Suprapubic skin (tissue), 4 donors: ENCODE results near the gene MLEC. TPM values are rescaled to one million over a fixed set of nuclear protein-coding genes. Genes with fewer than 3 reads are reported as not detected.

Experiments
- DNase-seq, 2 donors: peaks; one replicate each; pipeline ENCODE4 v3.0.0-alpha.2; 2019; ENCODE audit warnings: low spot score in 2 of 2
- H3K27ac ChIP-seq: fragments of 200-600 bp; sonication (generic); one replicate; pipeline ENCODE4 v1.5.1; 2019
- H3K27me3 ChIP-seq: fragments of 200-600 bp; sonication (generic); one replicate; pipeline ENCODE4 v1.5.1; 2019
- H3K36me3 ChIP-seq: fragments of 200-600 bp; sonication (generic); one replicate; pipeline ENCODE4 v1.5.1; 2019
- H3K4me1 ChIP-seq: fragments of 200-600 bp; sonication (generic); one replicate; pipeline ENCODE4 v1.5.1; 2019
- H3K4me3 ChIP-seq: fragments of 200-600 bp; sonication (generic); one replicate; pipeline ENCODE4 v1.5.1; 2019; ENCODE audit warnings: mild to moderate bottlenecking
- H3K9me3 ChIP-seq: fragments of 200-600 bp; sonication (generic); one replicate; pipeline ENCODE4 v1.5.1; 2019
- CTCF ChIP-seq, 2 donors: fragments of 200-600 bp in 1 of 2; fragments of 450-650 bp in 1 of 2; sonication (generic) in 1 of 2; IDR thresholded peaks; one replicate each; pipeline ENCODE4 v1.5.1; 2016 to 2019; ENCODE audit warnings: antibody characterized with exemption in 2 of 2, mild to moderate bottlenecking in 1 of 2, moderate library complexity in 1 of 2
- EP300 ChIP-seq: sonication (generic); formaldehyde crosslinking; IDR thresholded peaks from one replicate; pipeline ENCODE4 v1.6.1; 2017; ENCODE audit warnings: antibody characterized with exemption
- POLR2A ChIP-seq, 2 donors: fragments of 450-650 bp; IDR thresholded peaks; one replicate each; pipeline ENCODE4 v1.6.1; 2017; ENCODE audit warnings: antibody characterized with exemption in 2 of 2, mild to moderate bottlenecking in 2 of 2, moderate library complexity in 2 of 2
- POLR2AphosphoS5 ChIP-seq, 3 donors: sonication (generic); formaldehyde crosslinking; IDR thresholded peaks; one replicate each; pipeline ENCODE4 v1.6.1; 2017; ENCODE audit warnings: antibody characterized with exemption in 3 of 3
- WGBS: methylation state at CpG from one replicate; pipeline ENCODE4 v1.1.5; 2018; 5-methylcytosine and 5-hydroxymethylcytosine counted together
- total RNA-seq, 4 donors: library from RNA; depleted of rRNA; stranded (reverse); fragments of >200 nt; gene quantifications; one replicate each; pipeline ENCODE4 v1.1.0, GENCODE V29; 2016

MLEC gene
- total RNA-seq, 4 donors from 2014 or later = 34.8 to 72.6 (median 60.4) TPM

- Histone ChIP-seq H3K36me3 (peaks cover 91% of the 10 kb centered on the region), H3K4me3 (no peak overlapping the region), H3K27ac (no peak overlapping the region), H3K27me3 (no peaks in the 10 kb centered on the region), H3K4me1 (peaks cover 12% of the 10 kb centered on the region), H3K9me3 (no peaks in the 10 kb centered on the region)
- DNase-seq = no peak
- WGBS = 96% methylated on average over 9 of the region's 9 CpGs
- no peak for TF ChIP-seq CTCF (IDR thresholded peaks at IDR 0.05)
- TF ChIP-seq EP300 = no peak
- TF ChIP-seq POLR2A (IDR thresholded peaks at IDR 0.05) = no peak
- no peak for TF ChIP-seq POLR2AphosphoS5 (IDR thresholded peaks at IDR 0.05)
Measured at GRCh38 chr12:120718055-120718454, 31.1 kb downstream of the MLEC start.

GRCh38 chr12:120719072-120719471 lies 32.1 kb downstream of the MLEC start:
- 94% methylated on average over 2 of the region's 2 CpGs for WGBS
- Histone ChIP-seq H3K9me3 (no peaks in the 10 kb centered on the region), H3K4me1 (peaks cover 8% of the 10 kb centered on the region), H3K36me3 (peaks cover 83% of the 10 kb centered on the region), H3K27ac (no peak overlapping the region), H3K27me3 (no peaks in the 10 kb centered on the region), H3K4me3 (no peak overlapping the region)
- TF ChIP-seq CTCF (IDR thresholded peaks at IDR 0.05) (no peak), EP300 (no peak), POLR2AphosphoS5 (IDR thresholded peaks at IDR 0.05) (no peak), POLR2A (IDR thresholded peaks at IDR 0.05) (no peak)
- no peak for DNase-seq

- Histone ChIP-seq H3K4me3 (no peak overlapping the region), H3K36me3 (peaks cover 78% of the 10 kb centered on the region), H3K27ac (no peak overlapping the region), H3K4me1 (peaks cover 8% of the 10 kb centered on the region), H3K27me3 (no peaks in the 10 kb centered on the region), H3K9me3 (no peaks in the 10 kb centered on the region)
- TF ChIP-seq POLR2A (IDR thresholded peaks at IDR 0.05) (no peak), EP300 (no peak), CTCF (IDR thresholded peaks at IDR 0.05) (no peak), POLR2AphosphoS5 (IDR thresholded peaks at IDR 0.05) (no peak)
- no peak for DNase-seq
- 82% methylated on average over 11 of the region's 11 CpGs for WGBS
Measured at GRCh38 chr12:120719496-120720233, 32.7 kb downstream of the MLEC start.

GRCh38 chr12:120720234-120720986 lies 33.5 kb downstream of the MLEC start:
- no peak overlapping the region for H3K4me3 ChIP-seq
- TF ChIP-seq CTCF (IDR thresholded peaks at IDR 0.05) (no peak), POLR2AphosphoS5 (IDR thresholded peaks at IDR 0.05) (no peak), EP300 (no peak), POLR2A (IDR thresholded peaks at IDR 0.05) (no peak)
- H3K27ac ChIP-seq = peak overlapping the region; percentile 24
- no peak for DNase-seq
- H3K27me3 ChIP-seq = no peaks in the 10 kb centered on the region
- no peaks in the 10 kb centered on the region for H3K9me3 ChIP-seq
- WGBS = 78% methylated on average over 7 of the region's 7 CpGs
- H3K36me3 ChIP-seq = peaks cover 72% of the 10 kb centered on the region
- peaks cover 15% of the 10 kb centered on the region for H3K4me1 ChIP-seq
